GM18499 (cell line): ENCODE results near the gene CCDC121.

Source experiments
- ATAC-seq: cut with Tn5 transposase; IDR thresholded peaks from one replicate; pipeline ENCODE4 v1.9.1; 2021; ENCODE audit warnings: moderate number of reproducible peaks; ENCODE audit not compliant: insufficient read depth, unreplicated experiment

Gene CCDC121, protein sequence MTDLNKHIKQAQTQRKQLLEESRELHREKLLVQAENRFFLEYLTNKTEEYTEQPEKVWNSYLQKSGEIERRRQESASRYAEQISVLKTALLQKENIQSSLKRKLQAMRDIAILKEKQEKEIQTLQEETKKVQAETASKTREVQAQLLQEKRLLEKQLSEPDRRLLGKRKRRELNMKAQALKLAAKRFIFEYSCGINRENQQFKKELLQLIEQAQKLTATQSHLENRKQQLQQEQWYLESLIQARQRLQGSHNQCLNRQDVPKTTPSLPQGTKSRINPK

DNA sequence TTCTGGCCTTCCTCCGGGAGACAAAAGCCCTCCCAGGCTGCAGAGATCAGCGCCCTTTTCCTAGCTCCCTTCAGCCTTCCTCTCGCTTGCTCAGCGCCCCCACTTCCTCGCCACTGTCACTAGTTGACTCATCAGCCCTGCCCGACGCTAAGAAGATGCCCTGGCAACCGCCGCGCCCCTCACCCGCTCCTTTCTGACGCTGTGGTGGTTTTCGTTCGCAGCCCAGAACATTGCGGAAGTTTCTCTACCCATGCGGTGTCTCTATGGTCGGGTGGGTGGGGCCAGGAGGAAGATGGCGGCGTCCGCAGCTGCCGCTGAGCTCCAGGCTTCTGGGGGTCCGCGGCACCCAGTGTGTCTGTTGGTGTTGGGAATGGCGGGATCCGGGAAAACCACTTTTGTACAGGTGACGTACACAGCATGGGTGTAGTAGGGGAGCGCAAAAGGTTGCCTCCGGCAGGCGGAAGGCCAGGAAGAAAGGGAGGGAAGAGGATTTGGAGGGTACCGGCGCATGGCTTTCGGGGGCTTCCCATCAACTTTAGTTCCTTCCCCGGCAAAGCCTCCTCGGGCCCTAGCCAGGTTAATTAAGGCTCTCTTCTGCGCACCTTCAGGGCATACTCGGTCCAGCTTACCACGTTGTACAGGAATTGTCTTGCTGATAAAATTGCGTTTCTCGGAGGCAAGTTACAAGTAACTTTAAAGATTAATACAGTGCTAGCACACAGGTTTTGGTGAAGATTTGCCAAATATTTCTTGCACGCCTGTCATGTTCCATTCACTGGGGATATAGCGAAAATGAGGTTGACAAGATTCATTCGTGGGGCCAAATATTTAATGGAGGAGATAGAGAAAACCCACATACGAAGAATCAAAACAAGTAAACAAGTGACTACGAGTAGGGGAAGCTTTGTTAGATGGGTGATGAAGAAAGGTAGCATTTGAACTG is at the start of gene CCDC121, which contains the start of gene GPN1:
Gene CCDC121, minus strand, starts transcription at position 246 of the 943 bp plus-strand sequence. CDS start 1,213 bp downstream, outside the sequence.
Gene GPN1, plus strand, starts transcription at position 284 of the 943 bp plus-strand sequence. Its CDS starts 9 bp downstream, at position 293.
- peak; percentile 82 for ATAC-seq

DNA sequence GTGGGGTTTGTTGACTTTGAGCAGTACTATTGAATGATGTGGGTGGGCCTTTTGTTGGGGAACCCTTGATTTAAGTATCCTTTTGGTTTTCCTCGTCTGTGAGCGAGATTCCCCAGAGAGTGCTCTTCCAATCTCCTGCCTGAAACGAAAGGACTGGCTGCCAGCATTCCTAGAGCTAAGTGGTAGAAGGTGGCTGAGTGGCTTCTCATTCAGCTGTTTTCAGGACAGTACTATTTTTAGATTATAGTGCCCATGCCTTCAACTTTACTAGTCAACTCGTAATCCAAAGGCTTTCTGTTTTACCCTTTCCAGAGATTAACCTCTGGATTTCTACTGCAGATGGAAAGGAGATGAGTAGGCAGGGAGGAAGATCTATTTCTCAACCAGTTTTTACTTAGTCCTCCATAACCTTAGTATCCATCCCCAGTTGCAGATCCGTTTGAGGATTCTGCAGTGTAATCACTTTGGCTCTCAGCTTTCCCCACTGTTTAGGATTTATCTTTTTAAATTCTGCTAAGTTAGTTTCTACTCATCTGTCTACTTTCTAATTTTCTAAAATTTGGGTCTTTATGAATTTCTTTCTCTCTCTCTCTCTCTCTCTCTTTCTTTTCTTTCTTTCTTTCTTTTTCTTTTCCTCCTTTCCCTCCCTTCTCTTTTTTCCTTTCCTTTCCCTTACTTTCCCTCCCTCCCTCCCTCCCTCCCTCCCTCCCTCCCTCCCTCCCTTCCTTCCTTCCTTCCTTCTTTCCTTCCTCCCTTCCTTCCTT is 44.1 kb upstream of the CCDC121 start:
- ATAC-seq: no peak

DNA sequence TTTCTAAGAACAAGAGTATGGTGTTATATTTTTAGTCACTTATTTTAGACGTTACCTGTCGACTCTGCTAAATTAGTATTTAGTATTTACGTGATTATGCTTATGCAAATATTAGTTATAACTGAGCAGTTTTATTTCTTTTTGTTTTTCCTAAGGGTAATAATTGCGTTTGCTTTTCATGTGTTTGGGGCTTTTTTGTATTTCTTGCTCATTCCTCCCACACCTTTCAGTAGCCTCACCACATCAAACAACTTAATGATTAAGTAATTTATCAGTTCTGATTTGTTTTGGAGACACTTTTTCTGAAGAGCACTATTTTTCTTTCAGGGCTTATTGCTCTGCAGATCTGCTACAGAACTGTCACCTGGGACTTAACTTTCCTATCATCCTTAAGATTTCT is 42.4 kb upstream of the CCDC121 start:
- ATAC-seq: no peak

DNA sequence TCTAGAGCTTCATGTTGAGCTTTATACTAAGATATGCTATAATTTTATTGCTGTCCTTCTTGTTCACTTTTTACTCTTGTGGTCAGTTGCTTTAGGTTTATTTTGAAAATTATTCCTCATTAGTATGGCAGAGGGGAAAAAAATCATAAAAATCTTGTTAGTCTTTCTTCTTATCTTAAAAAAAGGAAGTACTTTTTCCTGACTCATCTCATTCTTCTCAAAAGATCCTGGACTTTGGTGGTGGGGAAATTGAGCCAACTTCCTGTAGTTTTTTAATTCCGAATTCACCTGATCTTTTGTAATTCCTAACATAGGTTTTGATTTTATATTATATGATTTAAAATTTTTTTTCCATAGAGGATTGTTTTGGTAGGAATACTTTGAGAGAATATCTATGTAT is 38.6 kb upstream of the CCDC121 start:
- no peak for ATAC-seq

- ATAC-seq: no peak
These were observed 36.0 kb upstream of the CCDC121 start for GRCh38 chr2:27664622-27665363.

DNA sequence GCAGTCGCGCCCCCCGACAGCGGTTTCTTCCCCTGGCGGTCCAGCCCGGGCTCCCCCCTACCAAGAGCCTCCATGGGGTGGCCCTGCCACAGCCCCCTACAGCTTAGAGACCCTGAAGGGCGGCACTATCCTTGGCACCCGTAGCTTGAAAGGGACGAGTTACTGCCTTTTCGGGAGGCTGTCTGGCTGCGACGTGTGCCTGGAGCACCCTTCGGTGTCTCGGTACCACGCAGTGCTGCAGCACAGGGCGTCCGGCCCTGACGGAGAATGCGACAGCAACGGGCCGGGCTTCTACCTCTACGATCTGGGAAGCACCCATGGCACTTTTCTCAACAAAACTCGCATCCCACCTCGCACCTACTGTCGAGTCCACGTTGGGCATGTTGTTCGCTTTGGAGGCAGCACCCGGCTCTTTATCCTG is 35.4 kb upstream of the CCDC121 start:
- ATAC-seq: no peak

- no peak for ATAC-seq
These were observed 34.7 kb upstream of the CCDC121 start, which contains the start of the genes SLC4A1AP and SUPT7L for GRCh38 chr2:27663285-27664153. SLC4A1AP (plus strand) TSS chr2:27663889; CDS start chr2:27663915, 26 bp downstream. SUPT7L (minus strand) TSS chr2:27663614; CDS start chr2:27662192, 1,422 bp downstream.

DNA sequence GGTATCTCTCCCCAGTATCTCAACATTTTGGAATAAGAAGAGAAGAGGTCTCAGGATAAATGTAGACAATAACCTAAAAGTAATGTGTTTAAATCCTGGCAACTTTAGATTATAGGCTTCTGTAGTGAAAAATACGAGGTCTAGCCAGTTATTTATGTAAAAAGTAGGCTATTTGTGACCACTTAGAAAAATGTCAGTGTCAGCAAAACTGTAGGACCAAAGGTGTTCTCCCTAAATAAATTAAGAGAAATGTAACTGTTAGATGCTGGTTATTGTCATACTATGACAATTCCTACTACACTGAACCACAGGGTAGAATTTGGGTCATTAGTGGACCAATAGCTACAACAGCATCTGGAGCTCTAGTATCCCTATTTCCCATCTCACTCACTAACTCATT is 32.6 kb upstream of the CCDC121 start:
- no peak for ATAC-seq

DNA sequence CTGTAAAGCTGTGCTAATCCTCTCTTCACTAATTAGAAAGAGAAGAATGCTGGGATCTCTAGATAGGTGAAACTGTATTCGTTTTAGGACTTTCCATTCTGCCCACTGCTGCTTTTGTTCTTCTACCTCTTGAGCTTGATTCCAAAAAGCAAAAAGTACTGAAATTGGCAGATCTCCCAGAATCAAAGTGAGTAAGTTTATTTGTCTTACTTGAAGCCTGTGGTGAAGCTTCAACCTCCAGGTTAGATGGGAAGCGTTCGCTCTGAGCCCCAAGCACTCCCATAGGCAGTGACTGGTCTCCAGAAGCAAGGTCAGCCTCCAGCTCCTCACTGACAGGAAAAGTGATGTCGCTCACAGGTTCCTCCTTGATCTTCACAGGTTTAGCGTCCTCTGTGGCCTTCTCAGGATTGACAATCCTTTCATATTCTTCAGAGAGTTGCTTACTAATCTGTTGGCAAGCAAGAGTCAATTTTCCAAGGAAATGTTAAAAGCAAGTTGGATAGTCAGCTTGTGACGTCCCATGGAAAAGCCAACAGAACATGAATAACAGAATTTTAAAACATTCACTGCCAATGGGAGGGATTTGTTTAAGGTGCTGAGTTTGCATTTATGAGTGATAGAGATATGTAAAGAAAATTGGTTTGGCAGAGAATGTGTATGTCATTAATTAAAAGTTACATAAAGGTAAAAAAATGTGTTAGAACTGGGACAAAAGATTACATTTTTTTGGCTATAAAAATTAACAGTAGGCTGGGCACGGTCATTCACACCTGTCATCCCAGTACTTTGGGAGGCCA is 26.5 kb upstream of the CCDC121 start:
- ATAC-seq: no peak

GRCh38 chr2:27653397-27653796 is 24.6 kb upstream of the CCDC121 start:
- no peak for ATAC-seq

- ATAC-seq: no peak
These were observed 24.0 kb upstream of the CCDC121 start for GRCh38 chr2:27652790-27653189.

GRCh38 chr2:27652341-27652740 is 23.5 kb upstream of the CCDC121 start:
- ATAC-seq: no peak

DNA sequence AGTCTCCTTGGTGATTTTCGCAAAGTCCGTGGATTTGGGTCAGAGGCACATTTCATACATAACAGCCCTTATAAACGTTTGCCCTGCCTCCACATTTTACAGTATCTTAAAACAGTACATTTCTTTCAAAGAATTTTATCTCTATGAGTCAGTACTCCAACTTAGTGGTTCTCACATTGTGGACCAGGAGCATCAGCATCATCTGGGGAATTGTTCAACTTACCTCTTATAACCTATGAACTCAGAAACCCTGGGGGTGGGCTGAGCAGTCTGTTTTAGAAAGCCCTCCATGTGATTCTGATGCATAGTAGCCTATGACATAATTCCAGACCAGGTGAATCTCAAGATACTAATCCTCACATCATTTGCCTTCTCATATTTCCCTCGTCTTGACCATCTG is 22.2 kb upstream of the CCDC121 start:
- ATAC-seq: no peak

GRCh38 chr2:27647737-27648136 is 18.9 kb upstream of the CCDC121 start:
- no peak for ATAC-seq

DNA sequence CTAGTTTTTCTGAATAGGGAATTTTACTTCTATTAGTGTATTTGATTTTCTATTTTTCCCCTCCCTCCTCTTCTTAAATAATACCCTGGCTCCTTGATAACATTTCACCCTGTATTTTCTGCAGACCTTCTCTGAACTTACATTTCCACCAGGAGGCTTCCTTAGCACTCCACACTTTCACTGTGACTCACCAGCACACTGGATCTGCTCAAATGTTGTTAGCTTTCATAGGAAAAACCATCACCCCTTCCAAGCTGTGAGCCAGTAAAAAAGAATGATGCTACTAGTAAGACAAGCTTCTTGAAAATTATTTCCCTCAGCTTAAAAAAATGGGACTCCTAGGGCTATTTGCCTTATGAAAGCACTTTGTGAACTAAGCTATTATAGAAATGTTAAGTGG is 18.5 kb upstream of the CCDC121 start:
- no peak for ATAC-seq

DNA sequence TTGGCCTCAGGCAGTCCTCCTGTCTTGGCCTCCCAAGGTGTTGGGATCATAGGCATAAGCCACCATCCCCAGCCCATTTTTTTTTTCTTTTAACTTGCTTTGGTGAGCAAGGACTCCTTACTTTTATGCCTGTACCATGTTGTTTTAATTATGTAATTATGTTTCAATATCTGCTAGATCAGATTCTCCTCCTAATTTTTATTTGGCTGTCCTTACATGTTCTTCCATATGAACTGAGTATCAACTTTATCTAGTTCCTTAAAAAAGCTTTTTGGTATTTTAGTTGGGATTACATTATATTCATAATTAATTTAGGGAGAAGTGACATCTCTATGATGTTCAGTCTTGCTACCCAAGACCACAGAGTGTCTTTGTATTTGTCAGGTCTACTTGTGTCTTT is 16.4 kb upstream of the CCDC121 start:
- no peak for ATAC-seq

GRCh38 chr2:27640722-27641245 is 12.0 kb upstream of the CCDC121 start:
- ATAC-seq: no peak

- ATAC-seq: no peak
These were observed 9.9 kb upstream of the CCDC121 start for GRCh38 chr2:27638709-27639108.
